Measurements from ENCODE around the gene BLTP1. TPM values are rescaled to one million over a fixed set of nuclear protein-coding genes. Genes with fewer than 3 reads are reported as not detected.

The BLTP1 gene, protein sequence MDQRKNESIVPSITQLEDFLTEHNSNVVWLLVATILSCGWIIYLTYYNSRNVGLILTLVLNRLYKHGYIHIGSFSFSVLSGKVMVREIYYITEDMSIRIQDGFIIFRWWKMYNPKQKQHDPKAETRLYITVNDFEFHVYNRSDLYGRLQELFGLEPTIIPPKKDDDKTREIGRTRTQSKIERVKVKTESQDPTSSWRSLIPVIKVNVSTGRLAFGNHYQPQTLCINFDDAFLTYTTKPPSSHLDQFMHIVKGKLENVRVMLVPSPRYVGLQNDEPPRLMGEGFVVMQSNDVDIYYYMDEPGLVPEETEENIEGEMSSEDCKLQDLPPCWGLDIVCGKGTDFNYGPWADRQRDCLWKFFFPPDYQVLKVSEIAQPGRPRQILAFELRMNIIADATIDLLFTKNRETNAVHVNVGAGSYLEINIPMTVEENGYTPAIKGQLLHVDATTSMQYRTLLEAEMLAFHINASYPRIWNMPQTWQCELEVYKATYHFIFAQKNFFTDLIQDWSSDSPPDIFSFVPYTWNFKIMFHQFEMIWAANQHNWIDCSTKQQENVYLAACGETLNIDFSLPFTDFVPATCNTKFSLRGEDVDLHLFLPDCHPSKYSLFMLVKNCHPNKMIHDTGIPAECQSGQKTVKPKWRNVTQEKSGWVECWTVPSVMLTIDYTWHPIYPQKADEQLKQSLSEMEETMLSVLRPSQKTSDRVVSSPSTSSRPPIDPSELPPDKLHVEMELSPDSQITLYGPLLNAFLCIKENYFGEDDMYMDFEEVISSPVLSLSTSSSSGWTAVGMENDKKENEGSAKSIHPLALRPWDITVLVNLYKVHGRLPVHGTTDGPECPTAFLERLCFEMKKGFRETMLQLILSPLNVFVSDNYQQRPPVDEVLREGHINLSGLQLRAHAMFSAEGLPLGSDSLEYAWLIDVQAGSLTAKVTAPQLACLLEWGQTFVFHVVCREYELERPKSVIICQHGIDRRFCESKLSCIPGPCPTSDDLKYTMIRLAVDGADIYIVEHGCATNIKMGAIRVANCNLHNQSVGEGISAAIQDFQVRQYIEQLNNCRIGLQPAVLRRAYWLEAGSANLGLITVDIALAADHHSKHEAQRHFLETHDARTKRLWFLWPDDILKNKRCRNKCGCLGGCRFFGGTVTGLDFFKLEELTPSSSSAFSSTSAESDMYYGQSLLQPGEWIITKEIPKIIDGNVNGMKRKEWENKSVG (N-terminal part only)
- total RNA-seq (2022; extraction: Qiagen RNA extraction; ENCODE audit: low read depth) = 6.7 to 9.3 TPM (median 8.5 TPM) in 5 replicates

GRCh38 chr4:122151982-122152710 lies at the start of gene BLTP1:
Gene BLTP1 (plus strand): TSS chr4:122152331. CDS start chr4:122170648, 18,317 bp downstream.

Other genes starting within 250 kb of the BLTP1 start
- 0.04 to 0.07 TPM in 2 of 5 replicates, not detected in the others for gene TRPC3, start 200.3 kb upstream of the BLTP1 start, total RNA-seq (2022; extraction: Qiagen RNA extraction; ENCODE audit: low read depth)
- not detected in 5 replicates for gene ADAD1, start 226.7 kb downstream of the BLTP1 start, total RNA-seq (2022; extraction: Qiagen RNA extraction; ENCODE audit: low read depth)